DMS 273 (cell line): Measurements from ENCODE around the gene RREB1.
"Not testable (repeated sequence)": the region's sequence is repeated elsewhere in the genome, so short reads cannot be mapped to it uniquely, and the experiment has no call there.

Experiments used
- DNase-seq: peaks from one replicate; lab custom pipeline; 2025; ENCODE audit not compliant: unreplicated experiment; lab: John Stamatoyannopoulos, UW

RREB1 gene

DNA sequence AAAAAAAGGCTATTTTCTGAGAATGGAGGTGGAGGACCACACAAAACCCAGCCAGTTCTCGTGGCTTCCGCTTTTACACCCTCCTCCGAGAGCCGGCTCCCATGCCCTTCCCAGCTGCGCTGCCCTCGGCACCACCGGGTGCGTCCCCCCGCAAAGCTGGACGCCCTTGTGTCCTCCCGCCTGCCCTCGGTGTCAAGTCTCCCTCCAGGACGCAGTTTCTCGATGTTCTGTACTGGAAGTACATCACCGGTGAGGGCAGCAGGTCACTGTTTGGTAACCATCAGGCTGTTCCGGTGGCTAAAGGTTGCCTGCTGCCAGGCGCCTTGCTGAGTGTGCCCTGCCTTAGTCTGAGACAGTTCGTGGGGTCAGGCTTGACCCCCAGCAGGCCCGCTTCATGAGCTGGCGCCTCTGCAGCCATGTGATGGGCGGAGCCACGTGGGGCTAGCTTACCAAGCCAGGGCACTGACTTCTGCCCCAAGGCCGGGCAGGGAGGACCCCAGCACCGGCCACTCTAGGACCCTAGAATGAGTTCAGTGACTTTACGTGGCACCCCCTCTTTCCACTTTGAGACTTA is 34.6 kb downstream of the RREB1 start:
- DNase-seq = no peak

DNA sequence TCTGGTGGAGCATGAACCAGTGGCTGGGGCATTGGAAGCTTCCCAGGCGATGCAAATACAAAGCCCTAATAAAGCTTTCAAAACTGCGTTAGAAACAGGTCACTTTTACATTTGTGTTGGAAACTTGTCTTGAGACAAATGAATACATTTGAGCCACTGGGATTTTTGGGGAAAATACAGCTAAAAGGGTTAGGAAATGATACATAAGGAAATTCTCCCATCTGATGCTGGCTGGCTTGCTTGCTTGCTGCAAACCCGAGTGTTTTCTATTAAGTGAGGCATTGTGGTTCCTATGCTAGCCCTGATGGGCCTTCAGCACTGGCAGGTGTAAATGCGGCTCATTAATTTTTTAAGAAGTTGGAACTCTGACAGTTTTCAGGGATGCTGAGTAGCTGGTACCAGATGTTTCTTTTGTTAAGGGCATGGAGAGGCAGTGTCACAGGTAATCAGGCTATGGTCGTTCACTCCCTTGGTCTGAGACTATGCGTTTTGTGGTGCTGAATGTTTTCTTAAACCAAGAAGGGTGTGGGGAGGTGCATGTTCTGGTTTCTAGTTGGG is 35.2 kb downstream of the RREB1 start:
- DNase-seq = peak; percentile 28

DNA sequence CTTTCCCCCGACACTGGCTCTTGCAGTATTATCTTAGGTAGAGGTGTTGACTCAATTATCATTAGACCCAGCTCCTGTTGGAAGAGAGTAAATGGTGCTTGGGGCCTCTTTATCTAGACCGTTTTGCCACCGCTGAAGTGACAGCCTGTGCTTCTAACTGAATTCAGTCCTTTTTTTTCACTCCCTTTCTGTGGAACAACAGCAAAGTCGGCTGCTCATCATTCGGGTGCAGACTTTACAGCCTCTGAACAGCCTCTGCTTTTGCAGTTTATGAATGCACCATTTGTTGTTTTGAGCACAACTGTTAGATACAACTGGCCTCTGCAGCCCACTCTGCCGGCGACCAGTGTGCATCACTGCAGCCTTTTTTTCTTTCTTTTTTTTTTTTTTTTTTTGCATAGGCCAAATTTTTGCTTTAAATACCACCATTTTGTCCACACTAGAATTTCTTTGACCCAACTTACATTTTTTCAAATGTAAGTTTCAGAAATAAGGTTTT is 35.8 kb downstream of the RREB1 start:
- no peak for DNase-seq

DNA sequence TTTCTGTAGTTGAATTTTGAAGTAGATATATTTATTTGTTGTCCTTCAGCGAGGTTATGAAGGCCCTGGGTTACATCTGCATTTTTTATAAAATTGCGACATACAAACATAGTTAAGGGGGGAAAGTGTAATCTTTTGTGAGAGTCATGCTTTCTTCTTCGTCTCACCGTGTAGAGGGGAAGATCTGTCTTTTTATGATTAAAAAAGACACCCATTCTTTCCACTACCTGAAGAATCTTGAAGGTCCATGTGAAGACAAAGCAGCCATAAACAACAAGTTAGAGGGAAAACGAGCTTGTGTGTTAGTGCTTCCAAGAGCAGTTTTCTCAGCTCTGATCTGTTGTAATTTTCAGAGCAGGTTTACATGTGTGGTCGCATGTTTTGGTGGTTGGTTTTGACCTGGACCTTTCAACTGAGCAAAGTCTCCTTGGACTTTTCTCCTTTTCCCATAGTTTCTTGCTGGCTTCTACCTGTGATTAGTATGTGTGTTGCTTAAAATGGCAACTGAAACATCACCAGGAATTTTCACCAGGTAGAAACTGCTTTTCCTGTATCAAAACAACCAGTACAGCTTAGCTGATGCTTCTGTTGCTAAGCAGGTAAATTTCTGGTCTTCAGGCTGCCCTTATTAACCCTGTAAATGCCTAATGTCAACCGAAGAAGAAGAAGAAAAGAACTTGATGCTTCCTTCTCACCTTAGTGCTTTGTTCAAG is 37.3 kb downstream of the RREB1 start:
- no peak for DNase-seq

DNA sequence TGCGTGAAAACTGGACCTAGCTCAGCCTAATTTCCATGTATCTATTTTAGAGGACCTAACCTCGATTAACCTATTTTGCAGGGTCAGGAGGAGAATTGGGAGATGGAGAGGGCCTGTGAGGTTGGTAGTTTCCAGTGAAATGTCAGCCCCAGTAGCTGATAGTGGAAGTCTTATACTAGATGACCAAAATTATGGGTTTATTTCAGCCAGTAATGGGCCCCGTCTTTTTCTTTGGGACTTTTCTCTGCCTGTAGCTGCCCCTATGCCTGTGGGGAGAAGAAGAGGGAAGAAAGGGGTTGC is 37.8 kb downstream of the RREB1 start:
- no peak for DNase-seq

DNA sequence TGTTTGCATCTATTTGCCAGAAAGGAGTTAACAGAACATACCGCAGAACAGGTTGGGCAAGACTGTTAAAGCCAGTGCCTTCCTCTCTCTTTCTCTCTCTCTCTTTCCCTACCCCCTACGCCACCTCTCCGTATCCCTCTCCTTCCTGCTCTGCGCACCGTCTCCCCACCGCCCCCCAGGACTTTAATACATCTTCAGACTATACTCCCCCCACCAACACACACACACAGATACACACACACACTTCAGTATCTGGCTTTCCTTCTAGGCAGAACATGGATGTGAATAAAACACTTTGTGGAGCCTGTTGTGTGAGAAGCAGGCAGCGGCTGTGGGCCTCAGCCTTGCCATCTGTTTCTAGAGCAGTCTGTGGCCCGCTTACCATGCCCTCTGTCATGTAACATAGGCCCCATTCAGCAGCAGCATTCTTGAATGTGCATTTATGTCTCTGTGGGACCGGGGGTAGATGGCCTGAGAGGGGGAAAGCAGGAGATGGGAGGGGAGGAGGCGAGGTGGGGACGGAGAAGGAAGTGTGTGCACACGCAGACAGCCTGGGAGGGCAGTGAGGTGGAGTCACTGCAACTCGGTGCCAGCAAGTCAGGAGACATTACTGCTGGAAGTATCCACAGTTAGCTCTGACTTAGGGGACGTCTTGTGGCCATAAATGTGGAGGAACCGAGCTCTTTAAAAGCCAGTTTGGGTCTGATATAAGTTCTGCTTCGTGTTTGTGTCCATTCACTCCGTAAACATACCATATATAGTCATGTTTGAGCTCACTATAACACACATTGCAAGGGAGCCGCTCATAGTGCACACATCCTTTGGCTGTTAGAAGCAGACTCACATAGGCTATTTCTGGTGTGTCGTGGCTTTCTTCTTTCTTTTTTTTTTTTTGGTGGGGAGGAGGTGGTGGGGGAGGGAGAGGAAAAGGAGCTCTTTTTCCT is 38.4 kb downstream of the RREB1 start:
- DNase-seq = no peak

DNA sequence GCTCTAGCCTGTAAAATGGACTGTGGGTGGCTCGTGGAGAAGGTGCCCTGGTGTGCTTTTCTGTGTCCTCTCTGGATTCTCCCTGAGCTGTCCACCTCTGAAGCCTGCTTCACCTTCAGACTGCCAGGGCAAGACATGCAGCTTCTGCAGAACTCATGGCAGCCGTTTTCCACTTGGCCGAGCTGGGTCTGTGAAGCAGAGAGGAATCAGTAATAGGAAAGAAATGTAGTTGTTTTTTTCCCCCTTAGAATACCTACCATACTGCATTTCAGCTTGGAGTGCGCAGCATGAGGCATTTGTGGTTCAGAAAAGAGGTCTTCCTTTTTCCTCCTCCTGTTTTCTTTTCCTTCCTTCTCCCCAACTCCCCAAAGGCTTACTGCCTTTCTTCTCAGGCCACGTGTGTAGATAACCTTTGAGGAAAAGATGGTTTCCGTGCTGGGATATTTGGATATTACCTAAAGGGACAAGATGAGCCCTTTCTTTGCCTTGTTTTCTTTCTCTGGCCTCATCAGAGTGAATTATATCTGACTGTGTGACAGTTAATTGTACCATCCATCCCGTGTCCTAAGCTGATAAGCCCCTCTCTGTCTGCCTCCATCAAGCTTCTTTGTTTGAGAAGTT is 39.4 kb downstream of the RREB1 start:
- no peak for DNase-seq

DNA sequence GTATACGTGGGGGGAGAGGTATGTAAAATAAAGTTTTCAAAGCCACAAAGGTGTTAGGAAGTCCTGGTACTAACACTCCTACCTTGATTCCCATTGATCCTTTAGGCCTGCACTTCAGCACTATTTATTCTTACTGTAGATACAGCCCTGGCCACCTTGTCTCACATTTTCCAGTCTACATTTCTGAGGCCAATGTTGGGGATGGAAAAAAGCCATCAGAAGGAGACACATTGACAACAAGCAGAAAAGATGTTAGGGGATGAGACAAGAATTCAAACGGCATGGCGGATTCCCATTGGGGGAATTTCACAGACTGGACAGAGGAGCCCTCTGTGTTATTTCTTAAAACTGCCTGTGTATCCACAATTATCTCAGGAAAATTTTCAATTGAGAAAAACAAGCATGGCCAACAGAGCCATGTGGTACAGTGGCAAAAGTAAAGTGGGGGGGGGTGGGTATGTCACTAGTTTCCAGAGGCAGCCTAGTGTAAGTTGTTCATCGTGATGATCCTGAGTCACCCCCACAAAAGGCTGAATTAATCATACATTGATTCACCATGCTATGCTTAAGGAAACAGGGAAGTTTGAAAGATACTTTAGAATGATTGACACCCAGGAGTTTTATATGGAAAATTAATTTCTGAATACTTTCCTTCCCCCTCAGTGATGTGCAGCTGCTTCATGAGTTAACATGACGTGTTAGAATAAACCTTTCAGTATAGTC is 40.5 kb downstream of the RREB1 start:
- DNase-seq = no peak

DNA sequence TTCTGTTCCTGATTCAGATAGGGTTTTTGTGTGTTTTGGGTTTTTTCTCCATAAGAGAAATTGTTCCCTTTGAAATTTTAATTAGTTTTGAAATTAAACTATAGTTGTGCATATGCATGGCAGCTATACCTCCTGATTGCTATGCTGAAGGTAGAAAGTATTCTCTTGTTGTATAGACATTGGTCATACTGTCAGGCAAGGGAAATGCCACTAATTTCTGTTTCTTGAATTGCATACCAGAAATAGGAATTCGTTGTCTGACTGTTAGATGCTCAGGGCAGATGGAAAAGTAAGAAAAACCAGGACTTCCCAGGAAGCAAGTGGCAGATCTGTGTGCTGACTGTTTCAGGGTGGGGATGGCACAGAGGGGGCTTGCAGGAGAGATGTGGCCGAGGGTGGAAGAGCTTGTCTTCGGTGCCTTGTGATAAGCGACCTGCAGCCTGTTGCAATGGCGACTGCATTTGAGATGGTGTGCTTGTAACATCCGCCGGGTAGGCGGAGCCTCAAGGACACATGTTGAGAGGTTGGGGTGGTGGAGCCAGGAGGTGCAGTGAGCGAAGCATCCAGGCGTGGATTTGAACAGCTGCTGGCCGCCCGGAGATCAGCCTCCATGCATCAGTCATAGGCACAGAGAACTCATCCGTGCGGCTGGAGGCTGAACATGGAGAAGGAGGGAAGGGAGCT is 42.8 kb downstream of the RREB1 start:
- no peak for DNase-seq

DNA sequence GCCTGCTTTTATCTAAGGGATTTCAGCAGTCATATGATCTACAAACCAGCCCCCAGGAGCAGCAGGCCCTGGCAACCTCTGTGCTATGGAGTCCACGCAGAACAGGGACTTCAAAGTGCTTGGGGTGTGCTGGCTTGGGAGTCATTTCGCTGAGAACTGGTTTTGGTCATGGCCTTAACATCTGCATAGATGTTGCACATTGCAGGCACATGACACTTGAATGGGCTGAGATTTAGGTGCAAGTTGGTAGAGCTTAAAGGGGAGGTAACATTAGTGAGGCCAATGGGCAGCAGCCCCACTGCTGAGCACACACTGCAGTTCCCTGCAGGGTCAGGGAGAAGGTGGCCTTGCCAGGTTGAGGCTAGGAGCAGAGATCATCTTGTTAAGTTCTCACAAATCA is 43.6 kb downstream of the RREB1 start:
- DNase-seq = no peak

DNA sequence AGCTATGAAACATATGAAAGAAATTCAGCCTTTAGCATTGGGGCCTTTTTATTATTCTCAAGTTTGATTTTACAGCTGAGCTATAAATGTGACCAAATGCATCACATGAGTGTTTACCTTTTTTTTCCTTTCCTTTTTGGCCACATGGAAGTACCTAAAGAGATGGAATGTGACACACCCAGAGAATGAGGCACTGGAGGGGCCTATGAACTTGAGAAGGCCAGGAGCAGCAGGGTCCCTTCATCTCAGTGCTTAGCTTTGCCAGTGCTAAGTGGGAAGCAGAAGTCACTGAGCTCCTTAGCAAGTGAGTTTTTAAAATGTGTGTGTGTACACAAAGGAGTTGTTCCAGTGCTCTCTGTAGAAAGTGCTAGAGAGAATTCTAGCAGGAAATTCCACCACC is 44.7 kb downstream of the RREB1 start:
- no peak for DNase-seq

DNA sequence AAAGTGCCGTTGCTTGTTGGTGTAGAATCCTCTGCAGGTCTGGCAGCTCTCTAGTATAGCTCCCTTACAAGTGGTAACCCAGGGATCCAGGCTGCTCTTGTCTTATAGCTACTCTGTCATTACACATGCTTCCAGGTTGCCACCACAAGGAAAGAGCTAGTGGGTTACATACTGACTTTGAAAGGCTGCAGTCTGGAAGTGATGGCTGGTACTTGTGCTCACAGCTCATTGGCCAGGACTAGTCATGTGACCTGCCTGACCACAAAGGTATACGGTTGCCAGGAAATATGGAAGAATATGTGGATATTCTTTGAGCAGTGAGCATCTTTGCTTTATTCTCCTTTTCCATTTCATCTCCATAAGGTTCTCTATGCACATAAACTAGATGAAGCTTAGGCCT is 46.0 kb downstream of the RREB1 start:
- no peak for DNase-seq

DNA sequence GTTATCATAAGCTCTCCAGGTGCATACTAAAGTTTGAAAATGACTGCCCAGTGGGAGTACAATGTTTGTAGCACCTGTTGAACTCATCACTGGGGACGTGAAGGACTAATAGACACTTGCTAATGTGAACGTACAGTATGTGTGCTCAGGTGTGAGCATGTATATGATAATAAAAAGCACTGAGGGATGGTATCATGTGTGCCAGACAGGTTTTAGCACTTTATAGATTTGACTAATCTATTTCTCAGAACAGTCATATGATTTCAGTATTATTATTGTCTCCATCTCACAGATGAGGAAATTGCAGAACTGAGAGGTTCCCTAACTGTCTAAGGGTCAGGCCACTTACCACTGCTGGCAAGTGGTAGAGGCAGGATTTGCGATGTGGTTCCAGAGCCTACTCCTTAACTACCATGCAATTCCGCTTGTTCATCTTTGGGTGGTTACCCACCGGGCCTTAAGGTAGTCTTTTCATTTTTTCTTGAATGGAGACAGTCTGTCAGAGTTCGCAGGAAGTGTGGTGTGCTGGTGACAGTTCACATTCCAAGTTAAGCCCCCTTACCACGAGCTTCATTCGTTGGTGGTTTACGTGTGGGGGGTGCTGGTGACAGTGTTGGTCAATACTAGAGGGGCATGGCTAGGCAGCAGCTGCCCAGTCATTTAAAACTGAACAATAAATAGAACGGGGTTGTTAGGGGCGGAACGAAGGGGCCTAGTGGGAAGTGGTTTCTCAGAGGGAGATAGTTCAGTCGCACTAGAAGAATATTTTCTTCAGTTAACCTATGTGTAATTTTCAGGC is 46.8 kb downstream of the RREB1 start:
- no peak for DNase-seq

DNA sequence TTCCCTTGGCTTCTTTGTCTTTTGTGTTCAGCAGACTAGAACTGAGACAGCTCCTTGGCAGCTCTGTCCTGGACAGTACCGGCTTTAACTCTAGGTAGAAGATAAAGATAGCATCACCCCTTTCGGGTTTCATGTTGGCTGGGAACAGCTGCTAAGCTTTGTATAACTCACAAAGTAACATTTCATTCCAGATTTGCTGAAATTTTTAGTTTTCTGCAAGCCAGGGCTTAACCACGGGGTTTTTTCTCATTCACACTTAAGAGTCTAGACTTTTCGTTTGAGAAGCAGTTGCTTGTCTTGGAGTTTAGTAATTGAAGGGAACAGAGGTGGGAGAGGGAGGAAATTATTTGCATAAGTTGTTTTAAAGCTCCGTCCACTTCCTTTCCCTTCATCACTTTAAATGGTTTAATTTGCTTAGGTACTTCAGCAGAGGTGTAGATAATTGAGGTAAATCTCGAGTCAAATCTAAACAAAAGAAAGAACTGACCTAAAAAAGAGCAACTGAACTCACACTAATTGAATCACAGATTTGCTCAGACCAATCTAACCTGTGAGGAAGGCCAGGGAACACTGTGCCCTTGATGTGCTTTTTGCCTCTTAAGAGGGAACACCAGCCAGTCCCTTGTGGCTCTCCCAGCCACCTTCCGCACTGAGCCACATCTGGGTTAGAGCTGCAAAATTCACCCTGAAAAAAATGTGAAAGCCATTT is 48.3 kb downstream of the RREB1 start:
- no peak for DNase-seq

DNA sequence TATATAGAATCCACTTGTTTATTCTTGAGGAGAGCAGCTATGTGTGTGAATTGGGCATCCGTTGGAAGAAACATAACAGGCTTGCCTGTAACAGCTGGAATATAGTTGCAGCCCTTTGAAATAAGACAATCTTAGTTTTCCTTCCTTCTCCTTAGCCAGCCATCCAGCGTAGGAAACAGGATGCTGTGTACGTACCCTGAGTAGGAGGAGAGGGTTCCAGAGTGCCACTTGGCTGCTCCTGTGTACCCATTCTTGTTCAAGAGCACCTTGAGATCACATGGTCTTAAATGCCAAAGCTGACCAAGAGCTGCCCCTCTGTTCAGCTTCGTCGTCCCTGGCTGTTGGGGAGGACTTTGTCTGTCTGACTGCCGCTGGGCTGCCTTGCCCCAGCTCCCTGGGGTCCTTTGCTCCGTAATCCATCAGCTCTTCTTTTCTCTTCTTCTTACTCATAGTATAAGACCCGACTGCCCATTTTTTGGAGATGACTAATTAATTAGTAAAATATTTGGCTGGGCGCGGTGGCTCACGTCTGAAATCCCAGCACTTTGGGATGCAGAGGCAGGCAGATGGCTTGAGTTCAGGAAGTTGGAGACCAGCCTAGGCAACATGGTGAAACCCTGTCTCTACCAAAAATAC is 49.0 kb downstream of the RREB1 start:
- no peak for DNase-seq

DNA sequence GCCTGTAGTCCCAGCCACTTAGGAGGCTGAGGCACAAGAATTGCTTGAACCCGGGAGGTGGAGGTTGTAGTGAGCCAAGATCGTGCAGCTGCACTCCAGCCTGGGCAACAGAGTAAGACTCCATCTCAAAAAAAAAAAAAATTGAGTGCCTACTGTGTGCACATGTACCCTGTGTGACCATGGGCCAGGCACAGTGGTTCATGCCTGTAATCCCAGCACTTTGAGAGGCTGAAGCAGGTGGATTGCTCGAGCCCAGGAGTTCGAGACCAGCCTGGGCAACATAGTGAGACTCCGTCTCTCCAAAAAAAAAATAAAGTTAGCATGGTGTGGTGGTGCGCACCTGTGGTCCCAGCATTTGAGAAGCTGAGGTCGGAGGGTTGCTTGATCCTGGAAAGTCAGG is 49.5 kb downstream of the RREB1 start:
- DNase-seq = not testable (repeated sequence)

DNA sequence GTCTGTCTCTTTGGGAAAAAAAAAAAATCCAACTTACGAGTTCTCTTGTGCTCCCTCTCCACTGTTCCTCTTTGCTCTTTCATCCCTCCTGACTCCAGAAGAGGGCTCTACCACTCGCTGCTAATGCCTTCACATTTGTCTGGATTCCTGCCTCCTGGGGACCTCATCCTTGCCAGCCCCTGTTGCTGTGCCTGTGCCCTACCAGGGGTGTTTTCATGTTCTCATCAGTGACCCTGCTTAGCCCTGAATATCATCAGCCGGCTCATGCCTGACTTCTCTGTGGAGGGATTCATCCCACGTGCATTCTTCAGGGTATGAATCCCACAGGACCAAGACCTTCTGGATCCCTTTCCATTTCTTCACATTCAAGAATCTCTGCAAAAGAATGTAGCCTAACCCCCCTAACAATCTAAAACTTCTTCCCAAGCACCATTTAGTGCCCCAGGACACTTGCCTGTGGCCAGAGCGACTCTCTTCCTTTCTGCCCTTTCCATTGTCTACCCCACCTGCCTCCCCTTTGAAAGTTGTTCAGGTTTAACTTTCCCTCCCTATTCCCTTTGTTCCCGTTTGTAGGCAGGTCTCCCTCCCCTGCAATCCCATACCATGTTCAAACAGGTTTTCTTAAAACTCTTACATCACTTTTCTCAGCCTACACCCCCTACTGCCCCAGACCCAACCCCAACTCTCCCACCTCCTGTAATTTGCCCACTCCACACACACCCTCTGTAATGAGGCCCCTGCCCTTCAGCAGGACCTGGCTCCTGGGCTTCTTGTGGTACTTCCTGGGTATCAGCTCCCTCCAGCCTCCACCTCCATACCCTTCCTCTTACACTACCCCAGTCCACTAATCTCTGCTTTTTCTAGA is 50.2 kb downstream of the RREB1 start:
- no peak for DNase-seq
